M059J (cell line): ENCODE data around the gene CXCL6. TPM values are rescaled to one million over a fixed set of nuclear protein-coding genes. Genes with fewer than 3 reads are reported as not detected.

Experiments
- DNase-seq: peaks from one replicate; pipeline ENCODE4 v3.0.0-alpha.2; 2012; ENCODE audit warnings: low read depth
- total RNA-seq: library from RNA; depleted of rRNA; stranded (reverse); fragments of >200 nt; shearing (Covaris generic); gene quantifications from 2 replicates; pipeline ENCODE4 v1.2.3, GENCODE V29; 2014; rRNA removed

Gene CXCL6
- total RNA-seq, 1 experiment from 2014 or later = 0.15 TPM

DNA sequence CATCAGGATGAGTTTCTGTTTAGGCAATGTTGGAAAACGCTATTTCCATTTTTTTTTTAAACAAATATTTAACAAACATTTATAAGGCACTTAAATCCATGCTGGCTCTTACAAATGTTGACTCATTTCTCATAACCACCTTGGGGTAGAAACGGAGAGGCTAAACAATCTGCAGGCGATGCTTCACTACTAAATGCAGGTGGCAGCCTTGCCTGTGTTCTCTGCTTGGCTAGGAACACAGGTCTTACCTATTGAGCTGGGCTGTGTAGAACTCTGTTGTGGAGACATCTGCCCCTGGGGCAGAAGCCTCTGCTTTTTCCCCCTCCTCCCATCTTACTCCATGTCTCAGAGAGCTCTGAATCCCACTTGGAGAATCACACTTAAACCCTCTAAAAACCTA lies 31.3 kb downstream of the CXCL6 start:
- DNase-seq = peak; percentile 82

- DNase-seq = no peak
Measured at GRCh38 chr4:73868206-73869129, 32.0 kb downstream of the CXCL6 start.

- no peak for DNase-seq
Measured at GRCh38 chr4:73869130-73870055, 32.9 kb downstream of the CXCL6 start, which contains the start of gene CXCL1. TSS of gene CXCL1 (plus strand) at chr4:73869393. CDS start at chr4:73869471, 78 bp downstream.

- no peak for DNase-seq
Measured at GRCh38 chr4:73870260-73870659, 33.8 kb downstream of the CXCL6 start.

DNA sequence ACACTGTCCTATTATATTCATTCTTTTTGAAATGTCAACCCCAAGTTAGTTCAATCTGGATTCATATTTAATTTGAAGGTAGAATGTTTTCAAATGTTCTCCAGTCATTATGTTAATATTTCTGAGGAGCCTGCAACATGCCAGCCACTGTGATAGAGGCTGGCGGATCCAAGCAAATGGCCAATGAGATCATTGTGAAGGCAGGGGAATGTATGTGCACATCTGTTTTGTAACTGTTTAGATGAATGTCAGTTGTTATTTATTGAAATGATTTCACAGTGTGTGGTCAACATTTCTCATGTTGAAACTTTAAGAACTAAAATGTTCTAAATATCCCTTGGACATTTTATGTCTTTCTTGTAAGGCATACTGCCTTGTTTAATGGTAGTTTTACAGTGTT lies 34.3 kb downstream of the CXCL6 start:
- DNase-seq = no peak

- no peak for DNase-seq
Measured at GRCh38 chr4:73871511-73872310, 35.2 kb downstream of the CXCL6 start.

DNA sequence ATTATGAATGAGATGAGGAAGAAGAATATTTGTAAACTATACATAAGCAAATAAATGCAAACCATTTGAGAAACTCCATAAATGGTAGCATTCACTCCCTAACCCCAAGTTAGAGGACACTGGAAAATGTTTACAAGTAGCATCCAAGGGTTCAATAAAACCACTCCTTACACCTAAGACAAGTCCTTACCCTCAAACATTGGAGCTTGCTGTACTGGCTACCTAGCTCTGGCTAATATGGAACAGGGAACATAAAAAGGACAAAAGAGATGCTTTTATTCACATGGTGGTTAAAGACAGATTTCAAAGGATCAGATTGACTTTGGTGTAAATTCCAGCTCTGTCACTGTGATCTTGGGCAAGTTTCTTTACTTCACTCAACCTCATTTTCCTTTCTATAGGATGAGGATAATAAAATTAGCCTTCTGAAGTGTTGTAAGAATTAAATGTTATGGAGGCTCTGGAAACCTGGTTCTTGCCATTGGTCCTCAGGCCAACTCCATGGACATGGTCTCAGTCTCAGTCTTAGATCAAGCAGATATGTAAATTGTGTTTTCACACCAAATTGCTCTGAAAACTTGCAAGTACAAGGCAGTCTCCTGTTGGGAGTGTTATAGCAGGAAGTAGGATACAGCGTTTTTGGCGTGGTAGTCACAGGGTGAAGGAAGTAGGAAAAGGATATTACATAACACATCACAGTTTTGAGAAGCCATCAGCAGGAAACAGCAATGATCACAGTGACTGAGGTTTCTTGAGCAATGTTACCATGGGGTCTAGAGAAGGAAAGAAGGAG lies 36.0 kb downstream of the CXCL6 start:
- no peak for DNase-seq

GRCh38 chr4:73874386-73874785 lies 37.9 kb downstream of the CXCL6 start:
- DNase-seq = no peak

GRCh38 chr4:73875401-73875800 lies 38.9 kb downstream of the CXCL6 start:
- peak; percentile 33 for DNase-seq

GRCh38 chr4:73883306-73883705 lies 46.8 kb downstream of the CXCL6 start:
- DNase-seq = peak; percentile 75

- peak; percentile 62 for DNase-seq
Measured at GRCh38 chr4:73885574-73886267, 49.2 kb downstream of the CXCL6 start.

Other genes with a start within 250 kb of the CXCL6 start
- gene RASSF6, start 216.2 kb upstream of the CXCL6 start, total RNA-seq = 0.02 TPM in 1 of 2 replicates, not detected in the other
- gene CXCL8, start 96.1 kb upstream of the CXCL6 start, total RNA-seq = 33.1 and 33.9 TPM in 2 replicates
- not detected in 2 replicates for gene PF4V1, start 16.6 kb downstream of the CXCL6 start, total RNA-seq
- 5.7 and 5.8 TPM in 2 replicates for gene CXCL1, start 32.7 kb downstream of the CXCL6 start, total RNA-seq
- not detected in 2 replicates for gene PF4, start 145.3 kb downstream of the CXCL6 start, total RNA-seq
- not detected in 2 replicates for gene PPBP, start 151.5 kb downstream of the CXCL6 start, total RNA-seq
- gene CXCL5, start 162.0 kb downstream of the CXCL6 start, total RNA-seq = 0.62 and 0.74 TPM in 2 replicates
- 0.81 and 6.3 TPM in 2 replicates for gene CXCL3, start 202.0 kb downstream of the CXCL6 start, total RNA-seq